ENCODE results near the gene NQO2.
"Not testable (repeated sequence)": the region's sequence is repeated elsewhere in the genome, so short reads cannot be mapped to it uniquely, and the experiment has no call there.

DNA sequence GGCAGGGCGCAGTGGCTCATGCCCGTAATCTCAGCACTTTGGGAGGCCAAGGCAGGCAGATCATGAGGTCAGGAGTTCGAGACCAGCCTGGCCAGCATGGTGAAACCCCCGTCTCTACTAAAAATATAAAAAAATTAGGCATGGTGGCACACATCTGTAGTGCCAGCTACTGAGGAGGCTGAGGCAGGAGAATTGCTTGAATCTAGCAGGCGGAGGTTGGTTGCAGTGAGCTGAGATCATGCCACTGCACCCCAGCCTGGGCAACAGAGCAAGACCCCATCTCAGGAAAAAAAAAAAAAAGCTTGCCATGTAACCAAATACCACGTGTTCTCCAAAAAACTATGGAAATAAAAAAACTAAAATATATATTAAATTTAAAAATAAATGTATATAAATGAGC, 26.5 kb upstream of the NQO2 start:
- TF ChIP-seq, protein P1, sequence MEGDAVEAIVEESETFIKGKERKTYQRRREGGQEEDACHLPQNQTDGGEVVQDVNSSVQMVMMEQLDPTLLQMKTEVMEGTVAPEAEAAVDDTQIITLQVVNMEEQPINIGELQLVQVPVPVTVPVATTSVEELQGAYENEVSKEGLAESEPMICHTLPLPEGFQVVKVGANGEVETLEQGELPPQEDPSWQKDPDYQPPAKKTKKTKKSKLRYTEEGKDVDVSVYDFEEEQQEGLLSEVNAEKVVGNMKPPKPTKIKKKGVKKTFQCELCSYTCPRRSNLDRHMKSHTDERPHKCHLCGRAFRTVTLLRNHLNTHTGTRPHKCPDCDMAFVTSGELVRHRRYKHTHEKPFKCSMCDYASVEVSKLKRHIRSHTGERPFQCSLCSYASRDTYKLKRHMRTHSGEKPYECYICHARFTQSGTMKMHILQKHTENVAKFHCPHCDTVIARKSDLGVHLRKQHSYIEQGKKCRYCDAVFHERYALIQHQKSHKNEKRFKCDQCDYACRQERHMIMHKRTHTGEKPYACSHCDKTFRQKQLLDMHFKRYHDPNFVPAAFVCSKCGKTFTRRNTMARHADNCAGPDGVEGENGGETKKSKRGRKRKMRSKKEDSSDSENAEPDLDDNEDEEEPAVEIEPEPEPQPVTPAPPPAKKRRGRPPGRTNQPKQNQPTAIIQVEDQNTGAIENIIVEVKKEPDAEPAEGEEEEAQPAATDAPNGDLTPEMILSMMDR (IDR thresholded peaks at IDR 0.05; ENCODE audit: low read length), result not testable (repeated sequence)
- not testable (repeated sequence) for TF ChIP-seq EZH2 (IDR thresholded peaks at IDR 0.05; ENCODE audit: borderline replicate concordance, low read length)
